GM12878 (cell line): ENCODE results near the gene PCED1A. TPM values are rescaled to one million over a fixed set of nuclear protein-coding genes. Genes with fewer than 3 reads are reported as not detected.

Experiments
- ATAC-seq: fragments of 200-7000 bp; cut with Tn5 transposase; 3 replicates; pipeline ENCODE4 v1.9.1; 2020; ENCODE audit warnings: mild to moderate bottlenecking, moderate library complexity
- BruUV-seq: library from RNA; stranded (reverse); fragments of 400-500 nt; replicated peaks from 2 replicates; lab custom pipeline; 2021; lab: Mats Ljungman, UMichigan
- CTCF ChIA-PET: fragments of 300-600 bp; sonication (Branson Sonifier 250); formaldehyde crosslinking; extraction: SDS; loops from one replicate; lab custom pipeline; 2021; ENCODE audit warnings: inconsistent platforms; lab: Yijun Ruan, JAX
- POLR2A ChIA-PET: fragments of 350-600 bp; formaldehyde crosslinking; extraction: SDS; loops from one replicate; lab custom pipeline; 2021; ENCODE audit warnings: inconsistent platforms; lab: Charles Lee
- RAD21 ChIA-PET: fragments of 300-600 bp; sonication (Branson Sonifier 250); formaldehyde crosslinking; loops from one replicate; lab custom pipeline; 2023; ENCODE audit warnings: antibody characterized with exemption; ENCODE audit not compliant: unreplicated experiment; lab: Charles Lee
- SMC1A ChIA-PET: fragments of 300-600 bp; sonication (Branson Sonifier 250); formaldehyde crosslinking; loops from one replicate; lab custom pipeline; 2023; ENCODE audit not compliant: unreplicated experiment, uncharacterized antibody; lab: Charles Lee
- DNase-seq: peaks from one replicate; pipeline ENCODE4 v3.0.0-alpha.2; 2011; ENCODE audit warnings: low read depth, low spot score
- FAIRE-seq: peaks from 3 replicates; lab custom pipeline; 2011; peaks lifted over from hg19 to GRCh38; lab: Jason Lieb, UNC
- H2AFZ ChIP-seq: 2 replicates; pipeline ENCODE4 v1.6.0; 2011; ENCODE audit warnings: low read depth, low read length, control low read depth; ENCODE audit not compliant: control insufficient read depth
- H3K27ac ChIP-seq: 2 replicates; pipeline ENCODE4 v1.5.1; 2011; ENCODE audit warnings: control low read depth; ENCODE audit not compliant: control insufficient read depth, insufficient read depth
- H3K27me3 ChIP-seq, 2 experiments: replicated peaks in 1 of 2; 2 replicates each; pipeline versions ENCODE4 v1.6.0 to v1.6.1; 2011; ENCODE audit warnings: low read length in 1 of 2; ENCODE audit not compliant: control insufficient read depth in 2 of 2, insufficient read depth in 2 of 2
- H3K36me3 ChIP-seq, 2 experiments: 2 replicates each; pipeline ENCODE4 v1.5.1; 2011; ENCODE audit warnings: low read length in 1 of 2; ENCODE audit not compliant: control insufficient read depth in 2 of 2, insufficient read depth in 2 of 2
- H3K4me1 ChIP-seq: 2 replicates; pipeline ENCODE4 v1.6.1; 2011; ENCODE audit warnings: mild to moderate bottlenecking, low read length, moderate library complexity, mixed read lengths; ENCODE audit not compliant: control insufficient read depth, insufficient read depth
- H3K4me2 ChIP-seq: 2 replicates; pipeline ENCODE4 v1.6.0; 2011; ENCODE audit warnings: control low read depth; ENCODE audit not compliant: control insufficient read depth, insufficient read depth
- H3K4me3 ChIP-seq: fragments of 200-600 bp; sonication (generic); 2 replicates; pipeline ENCODE4 v1.5.1; 2016
- H3K79me2 ChIP-seq: 2 replicates; pipeline ENCODE4 v1.6.0; 2011; ENCODE audit warnings: low read length; ENCODE audit not compliant: control insufficient read depth, insufficient read depth
- H3K9ac ChIP-seq: 2 replicates; pipeline ENCODE4 v1.8.0; 2011; ENCODE audit warnings: low read length, control low read depth, mixed read lengths; ENCODE audit not compliant: control insufficient read depth, insufficient read depth
- H3K9me3 ChIP-seq: replicated peaks from 3 replicates; pipeline ENCODE4 v1.5.1; 2011; ENCODE audit warnings: mild to moderate bottlenecking, low read length; ENCODE audit not compliant: control insufficient read depth, insufficient read depth
- H4K20me1 ChIP-seq: 2 replicates; pipeline ENCODE4 v1.6.0; 2011; ENCODE audit not compliant: control insufficient read depth, insufficient read depth
- CEBPZ ChIP-seq: fragments of 150-350 bp; IDR thresholded peaks from 2 replicates; pipeline ENCODE4 v1.6.1; 2016; ENCODE audit warnings: low read depth, low read length
- CHD1 ChIP-seq: IDR thresholded peaks from 2 replicates; pipeline ENCODE4 v1.6.1; 2012; ENCODE audit warnings: low read depth, low read length, improper control_type of control experiment
- CREB1 ChIP-seq: IDR thresholded peaks from 2 replicates; pipeline ENCODE4 v1.6.1; 2012; ENCODE audit warnings: low read depth, mild to moderate bottlenecking, inconsistent platforms
- HCFC1 ChIP-seq: fragments of 150-350 bp; IDR thresholded peaks from 2 replicates; pipeline ENCODE4 v1.6.1; 2014; ENCODE audit warnings: low read length
- IRF5 ChIP-seq: fragments of 450-650 bp; IDR thresholded peaks from 2 replicates; pipeline ENCODE4 v1.6.1; 2017; ENCODE audit warnings: borderline replicate concordance
- MTA2 ChIP-seq: fragments of 450-650 bp; IDR thresholded peaks from 2 replicates; pipeline ENCODE4 v1.6.1; 2016; ENCODE audit warnings: low read depth, mild to moderate bottlenecking, moderate library complexity
- MTA3 ChIP-seq: IDR thresholded peaks from 2 replicates; pipeline ENCODE4 v1.6.1; 2012; ENCODE audit warnings: low read length, inconsistent platforms, borderline replicate concordance
- NR2F1 ChIP-seq: fragments of 450-650 bp; conservative IDR thresholded peaks from 2 replicates; pipeline ENCODE4 v1.6.1; 2017; ENCODE audit warnings: mild to moderate bottlenecking
- NRF1 ChIP-seq: conservative IDR thresholded peaks from 2 replicates; pipeline ENCODE4 v1.6.1; 2011; ENCODE audit warnings: mild to moderate bottlenecking, low read depth, low read length, improper control_type of control experiment
- SMAD1 ChIP-seq: fragments of 450-650 bp; IDR thresholded peaks from 2 replicates; pipeline ENCODE4 v1.6.1; 2018; ENCODE audit warnings: mild to moderate bottlenecking, low read depth; ENCODE audit not compliant: partially characterized antibody
- SMAD5 ChIP-seq: IDR thresholded peaks from 2 replicates; pipeline ENCODE4 v1.6.1; 2016; ENCODE audit warnings: antibody characterized with exemption, low read depth
- SP1 ChIP-seq: IDR thresholded peaks from one replicate; pipeline ENCODE4 v1.6.1; 2011; ENCODE audit warnings: low read depth, low read length
- STAT3 ChIP-seq: IDR thresholded peaks from 2 replicates; pipeline ENCODE4 v1.6.1; 2011; ENCODE audit warnings: low read depth, low read length, improper control_type of control experiment
- ZBTB33 ChIP-seq: fragments of 450-650 bp; IDR thresholded peaks from 2 replicates; pipeline ENCODE4 v1.6.1; 2017; ENCODE audit warnings: mild to moderate bottlenecking
- ZBTB4 ChIP-seq: fragments of 450-650 bp; formaldehyde crosslinking; IDR thresholded peaks from 2 replicates; pipeline ENCODE4 v1.4.0; 2022; ENCODE audit warnings: mild to moderate bottlenecking, moderate library complexity
- ZNF274 ChIP-seq: IDR thresholded peaks from one replicate; pipeline ENCODE4 v1.8.0; 2011; ENCODE audit not compliant: insufficient read length, insufficient read depth
- WGBS: methylation state at CpG from one replicate; pipeline ENCODE4 v1.1.6; 2016; ENCODE audit warnings: low lambda C conversion rate; ENCODE audit not compliant: insufficient replicate concordance, insufficient coverage; ENCODE audit errors: missing lambda C conversion rate; 5-methylcytosine and 5-hydroxymethylcytosine counted together
- in situ Hi-C: fragments of 300-500 bp; cut with MboI; formaldehyde crosslinking; loops from 9 replicates; pipeline ENCODE4 v1.14.3; 2018; ENCODE audit warnings: mixed read lengths
- intact Hi-C: fragments of 100-400 bp; cut with micrococcal nuclease; formaldehyde crosslinking; loops from one replicate; pipeline ENCODE4 v1.14.2; 2022; ENCODE audit not compliant: unreplicated experiment
- polyA plus RNA-seq, 11 experiments: library from polyadenylated mRNA; depleted of rRNA in 4 of 11; unstranded in 6 of 11; stranded (reverse) in 5 of 11; fragments of >200 nt; fragmentation: Nextera tagmentation in 4 of 11; fragmentation: Illumina TruSeq in 1 of 11; extraction: Ambion mirVana in 4 of 11; extraction: Trizol in 1 of 11; gene quantifications; 1 replicate in 1 of 11; 2 replicates in 10 of 11; pipeline versions ENCODE4 v1.2.1 to v1.2.3, GENCODE V29; 2011 to 2016; ENCODE audit warnings: inconsistent platforms in 2 of 11, missing spikeins in 2 of 11, low read depth in 1 of 11
- total RNA-seq, 4 experiments: library from RNA; depleted of rRNA in 3 of 4; stranded (reverse); fragments of >200 nt in 3 of 4; fragmentation: Illumina TruSeq in 1 of 4; extraction: Trizol in 1 of 4; gene quantifications; 2 replicates each; pipeline versions ENCODE4 v1.2.1 to v1.2.3, GENCODE V29; 2013 to 2021

PCED1A gene
- total and polyA plus RNA-seq, 10 of the 15 experiments (the other 5 are each of a cell fraction or from before 2014, with no cell fraction given): 4.5 to 30.9 (median 12.0) TPM

GRCh38 chr20:2812189-2812588, 28.3 kb downstream of the PCED1A start:
- CTCF ChIA-PET: interaction anchor here (0.6 to 0.8 kb wide), 2 partner anchors 36 to 39 kb away, joined by 3 to 4 read pairs; no protein-coding TSS in a partner anchor
- SMC1A ChIA-PET: interaction anchor here (1.1 to 1.2 kb wide), 2 partner anchors 10 to 189 kb away, joined by 3 to 4 read pairs; no protein-coding TSS in a partner anchor
- H3K9me3 ChIP-seq: no peaks in the 10 kb centered on the region; the same call in 2 of the 3 replicates
- FAIRE-seq (no peak), ATAC-seq (no peak), DNase-seq (no peak)
- 29% methylated on average over 3 of the region's 3 CpGs for WGBS
- no peak overlapping the region for H3K27ac ChIP-seq
- no peak overlapping the region for H2AFZ ChIP-seq
- intact Hi-C loops (no loop called here), in situ Hi-C loops (no loop called here)
- H3K36me3 ChIP-seq: no peaks in the 10 kb centered on the region
- H3K4me2 ChIP-seq: no peak overlapping the region
- no peak overlapping the region for H3K4me3 ChIP-seq
- H3K9ac ChIP-seq: no peak overlapping the region
- H3K4me1 ChIP-seq: no peaks in the 10 kb centered on the region
- RAD21 ChIA-PET: no interaction called here
- H4K20me1 ChIP-seq: no peaks in the 10 kb centered on the region
- no peaks in the 10 kb centered on the region for H3K79me2 ChIP-seq
- no TSS peak for BruUV-seq
- POLR2A ChIA-PET: interaction anchor here (0.7 kb wide), 1 partner anchor 32 kb away, joined by 7 read pairs; no protein-coding TSS in a partner anchor
- H3K27me3 ChIP-seq: no peaks in the 10 kb centered on the region; a peak in 1 of 4 replicates
- TF ChIP-seq ZNF274 (no peak), ZBTB33 (no peak), MTA3 (no peak), SP1 (no peak), CREB1 (no peak), IRF5 (no peak), HCFC1 (no peak), MTA2 (no peak), SMAD5 (no peak), CEBPZ (no peak), NRF1 (no peak), NR2F1 (no peak), ZBTB4 (CRISPR knock-in tag) (no peak), STAT3 (no peak), CHD1 (no peak), SMAD1 (no peak)
